GM12878 (cell line): Measurements from ENCODE around the gene ARHGAP44. TPM values are rescaled to one million over a fixed set of nuclear protein-coding genes. Genes with fewer than 3 reads are reported as not detected.
A peak's percentile ranks its signal among the peaks of the same experiment; 100 is the strongest.

Source experiments
- ATAC-seq: fragments of 200-7000 bp; cut with Tn5 transposase; 3 replicates; pipeline ENCODE4 v1.9.1; 2020; ENCODE audit warnings: mild to moderate bottlenecking, moderate library complexity
- BruUV-seq: library from RNA; stranded (reverse); fragments of 400-500 nt; replicated peaks from 2 replicates; lab custom pipeline; 2021; lab: Mats Ljungman, UMichigan
- CTCF ChIA-PET: fragments of 300-600 bp; sonication (Branson Sonifier 250); formaldehyde crosslinking; extraction: SDS; loops from one replicate; lab custom pipeline; 2021; ENCODE audit warnings: inconsistent platforms; lab: Yijun Ruan, JAX
- POLR2A ChIA-PET: fragments of 350-600 bp; formaldehyde crosslinking; extraction: SDS; loops from one replicate; lab custom pipeline; 2021; ENCODE audit warnings: inconsistent platforms; lab: Charles Lee
- RAD21 ChIA-PET: fragments of 300-600 bp; sonication (Branson Sonifier 250); formaldehyde crosslinking; loops from one replicate; lab custom pipeline; 2023; ENCODE audit warnings: antibody characterized with exemption; ENCODE audit not compliant: unreplicated experiment; lab: Charles Lee
- SMC1A ChIA-PET: fragments of 300-600 bp; sonication (Branson Sonifier 250); formaldehyde crosslinking; loops from one replicate; lab custom pipeline; 2023; ENCODE audit not compliant: unreplicated experiment, uncharacterized antibody; lab: Charles Lee
- DNase-seq: peaks from one replicate; pipeline ENCODE4 v3.0.0-alpha.2; 2011; ENCODE audit warnings: low read depth, low spot score
- FAIRE-seq: peaks from 3 replicates; lab custom pipeline; 2011; peaks lifted over from hg19 to GRCh38; lab: Jason Lieb, UNC
- H2AFZ ChIP-seq: 2 replicates; pipeline ENCODE4 v1.6.0; 2011; ENCODE audit warnings: low read depth, low read length, control low read depth; ENCODE audit not compliant: control insufficient read depth
- H3K27ac ChIP-seq: 2 replicates; pipeline ENCODE4 v1.5.1; 2011; ENCODE audit warnings: control low read depth; ENCODE audit not compliant: control insufficient read depth, insufficient read depth
- H3K27me3 ChIP-seq, 2 experiments: replicated peaks in 1 of 2; 2 replicates each; pipeline versions ENCODE4 v1.6.0 to v1.6.1; 2011; ENCODE audit warnings: low read length in 1 of 2; ENCODE audit not compliant: control insufficient read depth in 2 of 2, insufficient read depth in 2 of 2
- H3K36me3 ChIP-seq, 2 experiments: 2 replicates each; pipeline ENCODE4 v1.5.1; 2011; ENCODE audit warnings: low read length in 1 of 2; ENCODE audit not compliant: control insufficient read depth in 2 of 2, insufficient read depth in 2 of 2
- H3K4me1 ChIP-seq: 2 replicates; pipeline ENCODE4 v1.6.1; 2011; ENCODE audit warnings: mild to moderate bottlenecking, low read length, moderate library complexity, mixed read lengths; ENCODE audit not compliant: control insufficient read depth, insufficient read depth
- H3K4me2 ChIP-seq: 2 replicates; pipeline ENCODE4 v1.6.0; 2011; ENCODE audit warnings: control low read depth; ENCODE audit not compliant: control insufficient read depth, insufficient read depth
- H3K4me3 ChIP-seq: fragments of 200-600 bp; sonication (generic); 2 replicates; pipeline ENCODE4 v1.5.1; 2016
- H3K79me2 ChIP-seq: 2 replicates; pipeline ENCODE4 v1.6.0; 2011; ENCODE audit warnings: low read length; ENCODE audit not compliant: control insufficient read depth, insufficient read depth
- H3K9ac ChIP-seq: 2 replicates; pipeline ENCODE4 v1.8.0; 2011; ENCODE audit warnings: low read length, control low read depth, mixed read lengths; ENCODE audit not compliant: control insufficient read depth, insufficient read depth
- H3K9me3 ChIP-seq: replicated peaks from 3 replicates; pipeline ENCODE4 v1.5.1; 2011; ENCODE audit warnings: mild to moderate bottlenecking, low read length; ENCODE audit not compliant: control insufficient read depth, insufficient read depth
- H4K20me1 ChIP-seq: 2 replicates; pipeline ENCODE4 v1.6.0; 2011; ENCODE audit not compliant: control insufficient read depth, insufficient read depth
- ETV6 ChIP-seq, 2 experiments: fragments of 450-650 bp in 1 of 2; IDR thresholded peaks in 1 of 2; conservative IDR thresholded peaks in 1 of 2; 2 replicates each; pipeline ENCODE4 v1.6.1; 2014; ENCODE audit warnings: antibody characterized with exemption in 1 of 2, borderline replicate concordance in 1 of 2, low read depth in 1 of 2, mild to moderate bottlenecking in 1 of 2, moderate library complexity in 1 of 2
- GABPA ChIP-seq: IDR thresholded peaks from 2 replicates; pipeline ENCODE4 v1.6.1; 2014; ENCODE audit warnings: antibody characterized with exemption, low read depth, mild to moderate bottlenecking, inconsistent platforms
- MEF2B ChIP-seq: fragments of 450-650 bp; IDR thresholded peaks from 2 replicates; pipeline ENCODE4 v1.6.1; 2018; ENCODE audit warnings: mild to moderate bottlenecking, moderate library complexity; ENCODE audit not compliant: partially characterized antibody, poor library complexity, severe bottlenecking
- MXI1 ChIP-seq: fragments of 150-350 bp; IDR thresholded peaks from 2 replicates; pipeline ENCODE4 v1.6.1; 2011; ENCODE audit warnings: low read depth, mild to moderate bottlenecking, inconsistent platforms, low read length, improper control_type of control experiment
- PKNOX1 ChIP-seq: fragments of 450-650 bp; IDR thresholded peaks from 2 replicates; pipeline ENCODE4 v1.6.1; 2016; ENCODE audit warnings: mild to moderate bottlenecking
- RUNX3 ChIP-seq: IDR thresholded peaks from 2 replicates; pipeline ENCODE4 v1.6.1; 2012; ENCODE audit warnings: low read length, inconsistent platforms
- SPI1 ChIP-seq: IDR thresholded peaks from 2 replicates; pipeline ENCODE4 v1.6.1; 2011; ENCODE audit warnings: low read depth, mild to moderate bottlenecking, low read length, moderate library complexity, borderline replicate concordance; ENCODE audit not compliant: insufficient read depth
- TCF12 ChIP-seq: IDR thresholded peaks from 2 replicates; pipeline ENCODE4 v1.6.1; 2011; ENCODE audit warnings: low read depth, mild to moderate bottlenecking, low read length
- ZNF622 ChIP-seq: fragments of 450-650 bp; IDR thresholded peaks from 2 replicates; pipeline ENCODE4 v1.6.1; 2017; ENCODE audit warnings: mild to moderate bottlenecking, inconsistent platforms
- ZSCAN29 ChIP-seq: fragments of 450-650 bp; IDR thresholded peaks from 2 replicates; pipeline ENCODE4 v1.6.1; 2017; ENCODE audit warnings: mild to moderate bottlenecking, moderate library complexity
- WGBS: methylation state at CpG from one replicate; pipeline ENCODE4 v1.1.6; 2016; ENCODE audit warnings: low lambda C conversion rate; ENCODE audit not compliant: insufficient replicate concordance, insufficient coverage; ENCODE audit errors: missing lambda C conversion rate; 5-methylcytosine and 5-hydroxymethylcytosine counted together
- in situ Hi-C: fragments of 300-500 bp; cut with MboI; formaldehyde crosslinking; loops from 9 replicates; pipeline ENCODE4 v1.14.3; 2018; ENCODE audit warnings: mixed read lengths
- intact Hi-C: fragments of 100-400 bp; cut with micrococcal nuclease; formaldehyde crosslinking; loops from one replicate; pipeline ENCODE4 v1.14.2; 2022; ENCODE audit not compliant: unreplicated experiment
- polyA plus RNA-seq, 11 experiments: library from polyadenylated mRNA; depleted of rRNA in 4 of 11; unstranded in 6 of 11; stranded (reverse) in 5 of 11; fragments of >200 nt; fragmentation: Nextera tagmentation in 4 of 11; fragmentation: Illumina TruSeq in 1 of 11; extraction: Ambion mirVana in 4 of 11; extraction: Trizol in 1 of 11; gene quantifications; 1 replicate in 1 of 11; 2 replicates in 10 of 11; pipeline versions ENCODE4 v1.2.1 to v1.2.3, GENCODE V29; 2011 to 2016; ENCODE audit warnings: inconsistent platforms in 2 of 11, missing spikeins in 2 of 11, low read depth in 1 of 11
- total RNA-seq, 4 experiments: library from RNA; depleted of rRNA in 3 of 4; stranded (reverse); fragments of >200 nt in 3 of 4; fragmentation: Illumina TruSeq in 1 of 4; extraction: Trizol in 1 of 4; gene quantifications; 2 replicates each; pipeline versions ENCODE4 v1.2.1 to v1.2.3, GENCODE V29; 2013 to 2021

The ARHGAP44 gene
- total and polyA plus RNA-seq, 10 of the 15 experiments (the other 5 are each of a cell fraction or from before 2014, with no cell fraction given), result 0.11 to 1.2 (median 0.48) TPM

DNA sequence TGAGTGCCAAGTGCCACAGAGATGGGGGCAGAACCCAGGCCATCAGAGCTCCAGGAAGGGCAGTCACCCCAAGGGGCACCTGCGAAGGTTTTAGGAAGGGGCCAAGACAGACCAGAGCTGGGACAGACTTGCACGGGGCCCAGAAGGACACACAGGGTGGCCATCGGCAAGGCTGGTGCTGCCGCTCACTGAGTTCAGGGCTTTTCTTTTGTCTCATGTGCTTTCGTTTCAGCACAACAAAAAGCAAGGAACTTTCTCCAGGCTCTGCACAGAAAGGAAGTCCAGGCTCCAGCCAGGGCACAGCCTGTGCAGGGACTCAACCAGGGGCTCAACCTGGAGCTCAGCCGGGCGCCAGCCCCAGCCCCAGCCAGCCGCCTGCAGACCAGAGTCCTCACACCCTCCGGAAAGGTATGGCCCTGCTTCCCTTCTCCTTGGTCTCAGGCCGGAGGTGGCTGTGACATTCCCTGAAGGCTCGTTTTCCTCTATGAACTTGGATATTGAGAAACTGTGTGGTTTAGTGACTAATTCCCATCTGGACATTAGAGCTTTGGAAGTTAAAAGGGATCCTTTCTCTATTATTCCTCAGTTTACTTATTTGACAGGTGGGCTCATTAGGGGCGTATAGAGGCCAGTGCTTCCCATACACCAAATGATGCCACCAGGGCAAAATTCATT is 190.7 kb downstream of the ARHGAP44 start:
- Histone ChIP-seq H3K79me2 (no peaks in the 10 kb centered on the region), H3K27ac (no peak overlapping the region), H3K36me3 (no peaks in the 10 kb centered on the region), H3K4me3 (no peak overlapping the region), H3K27me3 (no peaks in the 10 kb centered on the region), H3K9me3 (no peaks in the 10 kb centered on the region), H4K20me1 (no peaks in the 10 kb centered on the region), H3K9ac (no peak overlapping the region), H3K4me2 (no peak overlapping the region), H3K4me1 (no peaks in the 10 kb centered on the region)
- ATAC-seq (no peak), FAIRE-seq (no peak), DNase-seq (no peak)
- in situ Hi-C loops (no loop called here), intact Hi-C loops (no loop called here)
- SMC1A ChIA-PET, result no interaction called here
- POLR2A ChIA-PET, result no interaction called here
- BruUV-seq, result no TSS peak
- RAD21 ChIA-PET, result no interaction called here
- CTCF ChIA-PET, result interaction anchor here (1.5 kb wide), 1 partner anchor 41 kb away, joined by 3 read pairs; no protein-coding TSS in a partner anchor
- TF ChIP-seq ZNF622, result no peak
- TF ChIP-seq, all 136 proteins: peak for 0
- WGBS, result 64% methylated on average over 12 of the region's 12 CpGs
- H2AFZ ChIP-seq, result no peak overlapping the region

DNA sequence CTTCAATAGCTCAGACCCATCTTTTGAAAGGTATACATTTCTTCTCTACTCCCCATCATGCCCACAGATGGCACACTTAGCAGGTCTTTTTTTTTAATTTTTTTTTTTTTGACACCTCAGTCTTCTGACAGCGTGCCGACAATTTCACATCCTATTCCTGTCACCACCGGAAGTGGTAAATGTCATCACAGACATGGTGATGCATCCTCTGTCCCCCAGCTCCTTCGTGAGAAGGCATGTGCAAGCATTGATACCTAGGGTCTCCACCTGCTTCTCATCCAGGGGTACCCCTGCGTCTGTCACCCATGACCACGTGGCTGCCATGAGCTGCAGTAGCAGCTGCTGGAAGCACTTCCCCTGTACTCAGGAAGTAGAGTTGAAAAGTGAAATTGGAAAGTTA is 192.9 kb downstream of the ARHGAP44 start:
- Histone ChIP-seq H3K79me2 (no peaks in the 10 kb centered on the region), H3K27me3 (no peaks in the 10 kb centered on the region), H3K4me3 (no peak overlapping the region), H3K4me1 (no peaks in the 10 kb centered on the region), H3K36me3 (no peaks in the 10 kb centered on the region), H3K9ac (no peak overlapping the region), H3K27ac (no peak overlapping the region), H3K4me2 (no peak overlapping the region), H2AFZ (no peak overlapping the region), H4K20me1 (no peaks in the 10 kb centered on the region), H3K9me3 (no peaks in the 10 kb centered on the region)
- no TSS peak for BruUV-seq
- ChIA-PET CTCF (interaction anchor here (1.1 kb wide), 1 partner anchor 37 kb away, joined by 3 read pairs; no protein-coding TSS in a partner anchor), RAD21 (no interaction called here), POLR2A (no interaction called here), SMC1A (interaction anchor here (0.7 to 0.8 kb wide), 2 partner anchors 56 to 68 kb away, joined by 3 read pairs; no protein-coding TSS in a partner anchor)
- DNase-seq (peak; percentile 4), ATAC-seq (peak; percentile 46), FAIRE-seq (no peak)
- WGBS, result 2% methylated on average over 6 of the region's 6 CpGs
- in situ Hi-C loops (no loop called here), intact Hi-C loops (no loop called here)
- TF ChIP-seq MXI1, result no peak
- TF ChIP-seq RUNX3, result peak; percentile 52
- peak; percentile 11; the same call in 1 of the 2 replicates for TF ChIP-seq SPI1
- 0 out of 2 replicates have a peak, but pooled peaks have one; percentile 13 for TF ChIP-seq TCF12
- TF ChIP-seq MEF2B, result peak; percentile 38
- peak; percentile 54 for TF ChIP-seq PKNOX1
- 0 out of 4 replicates have a peak, but pooled peaks of 1 of the 2 experiments have one; percentile 36 for TF ChIP-seq ETV6 (conservative IDR thresholded peaks at IDR 0.05 in 1 of 2, IDR thresholded peaks at IDR 0.05 in 1 of 2; ENCODE audit: borderline replicate concordance in 1 of 2, low read depth in 1 of 2)
- no peak for TF ChIP-seq ZSCAN29
- 0 out of 2 replicates have a peak, but pooled peaks have one; percentile 33 for TF ChIP-seq GABPA
